ENCODE results near the gene CCDC138.

GRCh38 chr2:108803045-108803736 lies 16.6 kb downstream of the CCDC138 start:
- no peak for TF ChIP-seq CTCF (IDR thresholded peaks at IDR 0.05)
- no peak for TF ChIP-seq ZFX (IDR thresholded peaks at IDR 0.05; ENCODE audit: borderline replicate concordance)

Data from 22Rv1 (cell line).